Naive thymus-derived CD8-positive, alpha-beta T cell (primary cell): Measurements from ENCODE around the gene CNRIP1. TPM values are rescaled to one million over a fixed set of nuclear protein-coding genes. Genes with fewer than 3 reads are reported as not detected.

Source experiments
- ATAC-seq, 2 donors: fragments of 150-1000 bp; cut with Tn5 transposase in 1 of 2; sonication (Bioruptor Pico), chemical (Tn5 transposase) in 1 of 2; 1 replicate in 1 of 2; 2 replicates in 1 of 2; pipeline ENCODE4 v1.10.0; 2021; ENCODE audit warnings: mild to moderate bottlenecking in 2 of 2, moderate library complexity in 2 of 2
- POLR2A ChIA-PET: fragments of 350-600 bp; sonication (Branson Sonifier 250); formaldehyde crosslinking; loops from one replicate; lab custom pipeline; 2021; ENCODE audit warnings: antibody characterized with exemption; lab: Charles Lee
- DNase-seq, 10 donors: peaks; one replicate each; pipeline versions ENCODE4 v3.0.0 to v3.0.0-alpha.2; 2020 to 2022
- H3K27ac Mint-ChIP-seq, 10 donors: one replicate each; pipeline ENCODE4 v1.8.0; 2020 to 2022; ENCODE audit warnings: mild to moderate bottlenecking in 10 of 10, mixed read lengths in 10 of 10, moderate library complexity in 4 of 10, inconsistent platforms in 1 of 10
- H3K27me3 Mint-ChIP-seq, 5 donors: one replicate each; pipeline ENCODE4 v1.8.0; 2021 to 2022; ENCODE audit warnings: mixed read lengths in 5 of 5
- H3K36me3 Mint-ChIP-seq, 3 donors: one replicate each; pipeline ENCODE4 v1.8.0; 2020 to 2022; ENCODE audit warnings: mixed read lengths in 3 of 3, mild to moderate bottlenecking in 2 of 3, inconsistent platforms in 1 of 3
- H3K4me1 Mint-ChIP-seq, 4 donors: one replicate each; pipeline ENCODE4 v1.8.0; 2021 to 2022; ENCODE audit warnings: mixed read lengths in 4 of 4
- H3K4me3 Mint-ChIP-seq, 10 donors: one replicate each; pipeline ENCODE4 v1.8.0; 2020 to 2022; ENCODE audit warnings: mild to moderate bottlenecking in 10 of 10, mixed read lengths in 10 of 10, moderate library complexity in 6 of 10, inconsistent platforms in 1 of 10
- H3K9me3 Mint-ChIP-seq, 9 donors: one replicate each; pipeline ENCODE4 v1.8.0; 2020 to 2022; ENCODE audit warnings: mixed read lengths in 9 of 9, mild to moderate bottlenecking in 3 of 9, inconsistent platforms in 1 of 9, moderate library complexity in 1 of 9
- polyA plus RNA-seq, 3 donors: library from polyadenylated mRNA; unstranded; fragments of 300-500 nt; fragmentation: Illumina TruSeq; gene quantifications; one replicate each; pipeline ENCODE4 v1.2.3, GENCODE V29; 2021
- total RNA-seq, 8 experiments: library from RNA in 2 of 8; stranded (reverse) in 2 of 8; gene quantifications; one replicate each; pipeline ENCODE4 v1.2.3 and lab custom pipeline; 2021 to 2026

The CNRIP1 gene
- total and polyA plus RNA-seq, 5 experiments from 2014 or later = not detected

DNA sequence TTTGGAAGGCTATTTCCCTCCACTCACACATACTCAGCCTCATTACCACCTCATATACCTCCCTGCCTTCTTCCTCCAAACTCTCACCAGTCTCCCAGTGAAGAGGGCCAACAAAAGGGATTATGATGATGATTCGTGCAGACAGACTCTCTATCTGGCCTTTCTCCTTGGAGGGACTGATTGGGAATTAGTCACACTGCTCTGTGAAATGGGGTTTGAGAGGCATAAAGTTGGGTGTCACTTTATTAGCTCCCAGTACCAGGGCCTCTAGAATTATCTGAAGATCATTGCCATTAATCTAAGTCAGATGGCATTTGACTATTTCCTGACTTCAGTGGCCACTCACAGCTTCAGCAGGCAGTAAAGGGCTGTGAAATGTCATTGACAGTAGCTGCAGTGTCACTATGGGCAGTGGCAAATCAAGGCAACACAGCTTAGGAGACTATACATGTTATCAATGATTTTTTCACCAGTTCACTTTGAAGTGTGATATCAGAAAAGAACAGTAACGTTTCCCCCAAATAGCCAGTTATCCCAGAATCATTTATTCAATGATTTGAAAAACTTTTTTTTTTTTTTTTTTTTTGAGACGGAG, 17.4 kb downstream of the CNRIP1 start:
- no peaks in the 10 kb centered on the region for H3K9me3 Mint-ChIP-seq
- no peak overlapping the region for H3K4me3 Mint-ChIP-seq
- ATAC-seq (no peak), DNase-seq (no peak)
- H3K27ac Mint-ChIP-seq = no peak overlapping the region
- no peaks in the 10 kb centered on the region for H3K4me1 Mint-ChIP-seq
- no peaks in the 10 kb centered on the region for H3K36me3 Mint-ChIP-seq
- H3K27me3 Mint-ChIP-seq = peaks cover 3 to 21% (median 4%) of the 10 kb centered on the region in 5 donors
- POLR2A ChIA-PET = no interaction called here

DNA sequence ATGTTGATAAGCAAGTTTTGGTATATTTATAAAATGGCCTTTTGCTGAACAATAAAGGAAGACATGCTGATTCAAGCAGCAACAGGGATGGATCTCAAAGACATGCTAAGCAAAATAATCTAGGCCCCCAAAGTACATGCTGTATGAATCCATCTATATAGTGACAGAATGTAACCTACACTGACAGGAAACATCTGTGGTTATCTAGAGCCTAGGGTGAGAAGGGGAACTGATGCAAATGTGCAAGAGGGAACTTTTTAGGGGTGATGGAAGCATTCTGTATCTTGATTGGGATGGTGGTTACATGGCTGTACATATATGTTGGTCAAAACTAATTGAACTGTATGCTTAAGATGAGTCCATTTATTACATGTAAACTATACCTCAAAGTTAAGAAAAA, 24.2 kb downstream of the CNRIP1 start:
- no peak overlapping the region for H3K27ac Mint-ChIP-seq
- DNase-seq (no peak), ATAC-seq (no peak)
- H3K27me3 Mint-ChIP-seq = peaks cover 4 to 13% (median 7%) of the 10 kb centered on the region in 5 donors
- no peak overlapping the region for H3K4me3 Mint-ChIP-seq
- POLR2A ChIA-PET = no interaction called here
- H3K36me3 Mint-ChIP-seq = no peaks in the 10 kb centered on the region
- peaks cover 0 to 7% (median 0%) of the 10 kb centered on the region in 4 donors for H3K4me1 Mint-ChIP-seq
- no peaks in the 10 kb centered on the region for H3K9me3 Mint-ChIP-seq

DNA sequence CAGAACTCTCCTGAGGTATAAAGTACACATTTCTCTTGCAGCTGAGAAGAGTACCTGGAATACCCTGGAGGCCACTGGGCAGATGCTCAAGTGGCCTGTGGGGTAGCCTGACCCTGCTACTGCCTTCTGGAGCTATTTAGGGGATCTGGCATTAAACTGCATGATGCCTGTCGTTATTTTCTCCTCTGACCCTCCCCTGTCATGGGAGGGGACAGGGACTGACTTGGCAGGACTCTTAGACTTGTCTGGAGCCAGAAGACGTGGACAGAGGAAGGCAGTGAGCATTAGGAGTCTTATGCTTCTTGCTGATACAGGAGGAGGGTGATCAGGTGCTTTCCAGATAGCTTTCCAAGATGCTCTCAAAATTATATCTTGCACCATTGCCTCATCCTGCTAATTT, 24.8 kb downstream of the CNRIP1 start:
- H3K9me3 Mint-ChIP-seq = no peaks in the 10 kb centered on the region
- no peak for ATAC-seq
- H3K36me3 Mint-ChIP-seq = no peaks in the 10 kb centered on the region
- peaks cover 0 to 7% (median 0%) of the 10 kb centered on the region in 4 donors for H3K4me1 Mint-ChIP-seq
- no peak overlapping the region for H3K4me3 Mint-ChIP-seq
- POLR2A ChIA-PET = no interaction called here
- DNase-seq = no peak
- H3K27ac Mint-ChIP-seq = no peak overlapping the region
- H3K27me3 Mint-ChIP-seq = peaks cover 4 to 11% (median 7%) of the 10 kb centered on the region in 5 donors

DNA sequence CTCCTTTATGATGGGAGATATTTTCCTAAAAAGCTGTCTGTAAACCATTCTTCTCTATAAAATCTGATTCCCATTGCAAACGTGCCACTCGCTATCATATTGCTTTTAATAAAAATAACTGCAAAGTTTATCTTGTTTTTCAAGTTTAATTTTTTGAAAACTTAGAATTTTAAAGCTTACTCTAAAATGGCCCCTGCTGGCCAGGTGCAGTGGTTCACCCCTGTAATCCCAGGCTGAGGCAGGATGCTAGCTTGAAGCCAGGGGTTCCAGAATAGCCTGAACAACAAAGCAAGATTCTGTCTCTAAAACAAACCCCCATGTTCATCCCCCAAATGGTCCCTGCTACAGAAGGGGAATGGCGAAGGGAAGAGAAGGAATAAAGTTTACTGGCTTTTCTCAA, 25.6 kb downstream of the CNRIP1 start:
- H3K27ac Mint-ChIP-seq = no peak overlapping the region
- DNase-seq (no peak), ATAC-seq (no peak)
- H3K9me3 Mint-ChIP-seq = no peaks in the 10 kb centered on the region
- no peaks in the 10 kb centered on the region for H3K36me3 Mint-ChIP-seq
- H3K27me3 Mint-ChIP-seq = peaks cover 0 to 11% (median 7%) of the 10 kb centered on the region in 5 donors
- H3K4me3 Mint-ChIP-seq = no peak overlapping the region
- POLR2A ChIA-PET = no interaction called here
- H3K4me1 Mint-ChIP-seq = peaks cover 0 to 7% (median 0%) of the 10 kb centered on the region in 4 donors

DNA sequence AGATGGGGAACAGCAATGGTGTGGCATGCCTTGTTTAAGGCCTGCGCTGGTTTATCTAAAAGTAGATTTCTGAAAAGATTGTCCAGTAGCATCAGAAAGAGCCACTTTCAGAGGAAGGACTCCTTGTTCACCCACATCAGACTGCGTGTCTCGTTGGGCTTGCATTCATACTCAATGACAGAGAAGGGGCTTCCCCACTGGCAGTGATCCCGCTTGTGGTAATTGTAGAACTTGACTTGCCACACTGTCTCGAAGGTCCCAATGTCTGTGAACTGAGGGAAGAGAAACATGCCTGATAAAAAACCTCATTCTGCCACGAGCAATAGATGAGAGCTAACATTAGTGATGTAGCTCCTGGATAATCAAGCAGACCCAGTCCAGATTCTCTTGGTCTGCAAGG, 26.0 kb downstream of the CNRIP1 start:
- no peak for ATAC-seq
- H3K27ac Mint-ChIP-seq = no peak overlapping the region
- H3K27me3 Mint-ChIP-seq = peaks cover 2 to 11% (median 7%) of the 10 kb centered on the region in 5 donors

DNA sequence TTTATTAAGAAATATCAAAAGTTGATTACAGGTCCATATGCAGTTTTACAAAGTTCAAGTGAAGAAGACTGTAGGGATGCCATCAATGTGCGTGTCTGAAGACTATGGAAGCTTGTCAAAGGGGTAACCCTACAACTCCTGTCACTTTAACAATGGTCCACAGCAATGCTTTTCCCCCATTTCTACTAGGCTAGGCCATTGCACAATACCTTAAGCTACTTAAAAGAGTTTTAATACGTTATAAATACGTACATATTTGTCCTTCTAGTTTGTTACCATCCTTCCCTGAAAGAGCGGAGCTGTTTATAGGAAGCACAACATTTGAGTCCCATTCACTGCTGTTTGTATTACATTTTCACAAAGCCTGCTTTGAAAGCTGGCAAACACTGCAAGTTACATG, 26.7 kb downstream of the CNRIP1 start:
- no peak for ATAC-seq
- Mint-ChIP-seq H3K9me3 (no peaks in the 10 kb centered on the region), H3K36me3 (no peaks in the 10 kb centered on the region), H3K27me3 (peaks cover 2 to 11% (median 10%) of the 10 kb centered on the region in 5 donors), H3K4me1 (peaks cover 0 to 7% (median 0%) of the 10 kb centered on the region in 4 donors), H3K27ac (no peak overlapping the region), H3K4me3 (no peak overlapping the region)
- POLR2A ChIA-PET = no interaction called here
- DNase-seq = no peak

More for the DNA sequence above, 26.0 kb downstream of the CNRIP1 start:
- H3K4me1 Mint-ChIP-seq = peaks cover 0 to 7% (median 0%) of the 10 kb centered on the region in 4 donors
- no peak for DNase-seq
- H3K4me3 Mint-ChIP-seq = no peak overlapping the region
- POLR2A ChIA-PET = no interaction called here
- H3K9me3 Mint-ChIP-seq = no peaks in the 10 kb centered on the region
- no peaks in the 10 kb centered on the region for H3K36me3 Mint-ChIP-seq

DNA sequence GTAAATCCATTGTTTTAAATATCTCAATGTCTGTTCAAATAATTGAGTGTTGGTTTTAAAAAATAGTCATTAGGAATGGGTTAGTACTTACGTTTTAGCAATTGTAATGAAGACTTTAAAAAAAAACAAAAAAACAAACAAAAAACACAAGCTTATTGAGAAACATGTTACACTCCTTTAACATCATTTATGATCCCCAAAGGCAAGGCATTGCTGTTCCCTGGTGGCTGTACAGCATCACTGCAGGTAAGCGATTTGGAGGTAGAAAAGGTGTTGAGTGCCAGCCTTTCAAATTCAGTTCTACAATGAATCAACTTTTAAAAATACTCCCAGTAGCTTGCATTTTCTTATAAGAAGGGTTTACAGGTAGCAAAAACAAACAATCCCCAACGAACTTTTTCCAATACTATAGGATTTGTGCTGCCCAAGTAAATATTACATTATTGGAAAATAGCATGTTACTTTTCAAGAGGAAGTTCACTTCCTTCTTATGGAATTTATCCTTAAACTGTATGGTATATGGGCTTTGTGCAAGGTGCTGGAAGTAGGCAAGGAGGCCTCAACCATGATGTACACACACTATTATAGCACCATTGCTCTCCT, 27.5 kb downstream of the CNRIP1 start:
- POLR2A ChIA-PET = interaction anchor here (0.7 kb wide), 1 partner anchor 139 kb away, joined by 5 read pairs; no protein-coding TSS in a partner anchor
- Mint-ChIP-seq H3K9me3 (no peaks in the 10 kb centered on the region), H3K27ac (no peak overlapping the region), H3K36me3 (no peaks in the 10 kb centered on the region), H3K4me3 (no peak overlapping the region), H3K4me1 (peaks cover 0 to 7% (median 0%) of the 10 kb centered on the region in 4 donors), H3K27me3 (peaks cover 2 to 18% (median 11%) of the 10 kb centered on the region in 5 donors)
- DNase-seq (peak in 5 of 10 donors; percentile 4 to 25 (median 7)), ATAC-seq (no peak)

DNA sequence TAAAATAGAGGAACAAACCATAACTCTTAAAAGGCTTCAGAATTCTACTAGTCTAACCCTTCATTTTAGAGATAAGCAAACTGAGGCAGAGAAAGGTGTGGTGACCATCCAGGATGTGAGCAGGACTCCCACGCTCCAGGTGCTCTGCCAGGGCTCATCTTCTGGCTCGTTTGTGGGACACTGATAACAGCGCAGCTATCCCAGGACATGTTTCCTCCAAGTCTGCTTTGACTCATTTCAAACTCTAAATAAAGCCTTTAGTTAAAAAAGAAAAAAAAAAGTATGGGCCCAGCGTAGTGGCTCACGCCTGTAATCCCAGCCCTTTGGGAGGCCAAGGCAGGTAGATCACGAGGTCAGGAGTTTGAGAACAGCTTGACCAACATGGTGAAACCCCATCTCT, 28.4 kb downstream of the CNRIP1 start:
- DNase-seq (no peak), ATAC-seq (no peak)
- Mint-ChIP-seq H3K27me3 (peaks cover 2 to 19% (median 11%) of the 10 kb centered on the region in 5 donors), H3K27ac (no peak overlapping the region), H3K9me3 (no peaks in the 10 kb centered on the region), H3K4me3 (no peak overlapping the region), H3K4me1 (peaks cover 0 to 7% (median 0%) of the 10 kb centered on the region in 4 donors), H3K36me3 (no peaks in the 10 kb centered on the region)
- POLR2A ChIA-PET = interaction anchor here (0.7 kb wide), 1 partner anchor 549 kb away, joined by 5 read pairs; no protein-coding TSS in a partner anchor

DNA sequence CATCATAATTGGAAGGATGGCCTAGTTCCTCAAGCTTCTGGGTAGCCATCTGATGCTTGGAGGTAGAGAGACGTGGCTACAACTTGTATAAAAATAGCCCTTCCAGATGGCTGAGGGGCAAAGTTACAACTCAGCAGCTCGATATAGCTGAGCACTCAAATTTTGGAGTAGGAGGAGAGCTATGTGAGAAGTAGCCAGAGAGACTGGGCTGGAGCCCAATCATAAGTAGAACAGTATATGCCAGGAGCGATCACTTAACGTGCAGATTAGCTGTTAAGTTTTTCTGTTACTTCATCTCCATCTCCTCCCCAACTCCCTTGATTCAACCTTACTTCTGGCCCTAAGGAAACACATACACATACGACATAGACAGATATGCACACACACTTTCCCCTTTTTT, 28.8 kb downstream of the CNRIP1 start:
- POLR2A ChIA-PET = interaction anchor here (0.7 kb wide), 1 partner anchor 549 kb away, joined by 5 read pairs; no protein-coding TSS in a partner anchor
- no peak overlapping the region for H3K27ac Mint-ChIP-seq
- no peaks in the 10 kb centered on the region for H3K9me3 Mint-ChIP-seq
- no peak overlapping the region for H3K4me3 Mint-ChIP-seq
- H3K36me3 Mint-ChIP-seq = no peaks in the 10 kb centered on the region
- H3K4me1 Mint-ChIP-seq = peaks cover 0 to 7% (median 0%) of the 10 kb centered on the region in 4 donors
- DNase-seq (no peak), ATAC-seq (no peak)
- H3K27me3 Mint-ChIP-seq = peaks cover 2 to 22% (median 11%) of the 10 kb centered on the region in 5 donors

DNA sequence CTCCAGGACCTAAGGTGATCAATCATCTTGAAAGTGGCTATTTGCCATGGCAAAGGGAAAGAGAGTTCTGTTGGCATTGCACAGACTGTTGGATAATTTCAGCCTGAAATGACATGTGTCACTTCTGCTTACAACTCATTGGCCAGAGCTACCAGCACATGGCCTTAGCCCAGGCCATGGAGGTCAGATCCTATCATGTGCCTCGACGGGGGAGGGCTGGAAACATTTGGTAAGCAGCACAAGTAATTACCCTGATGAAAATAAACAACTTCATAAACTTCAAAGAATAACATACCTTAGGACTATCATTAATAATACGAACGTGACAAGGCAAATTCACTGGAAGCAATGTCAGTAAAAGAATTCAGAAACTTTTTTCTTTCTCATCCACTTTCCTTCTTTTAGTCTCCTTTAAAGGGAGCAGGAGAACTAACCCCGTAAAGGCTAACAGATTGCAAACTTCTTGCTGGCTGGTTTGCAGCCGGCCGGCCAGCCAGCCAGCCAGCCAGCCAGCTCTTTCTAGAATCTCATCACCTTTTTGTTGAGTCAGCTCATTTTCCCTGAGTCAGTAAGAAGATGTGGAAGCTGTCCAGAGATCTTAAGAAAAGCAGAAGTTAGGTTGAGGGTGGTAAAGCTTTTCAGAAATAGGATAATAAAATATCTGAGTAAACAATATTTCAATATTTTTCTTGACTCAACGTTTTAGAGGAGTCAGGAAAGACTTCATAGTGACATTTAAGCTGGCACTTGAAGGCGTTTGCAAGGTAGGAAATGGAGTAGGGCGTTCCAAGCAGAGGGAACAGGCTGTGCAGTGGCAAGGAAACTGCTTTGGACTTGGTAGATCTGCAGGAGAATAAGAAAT, 31.9 kb downstream of the CNRIP1 start:
- Mint-ChIP-seq H3K27me3 (peaks cover 3 to 41% (median 15%) of the 10 kb centered on the region in 5 donors), H3K4me3 (no peak overlapping the region), H3K27ac (no peak overlapping the region), H3K4me1 (no peaks in the 10 kb centered on the region), H3K36me3 (no peaks in the 10 kb centered on the region), H3K9me3 (no peaks in the 10 kb centered on the region)
- no peak for DNase-seq
- POLR2A ChIA-PET = no interaction called here
- ATAC-seq = no peak

DNA sequence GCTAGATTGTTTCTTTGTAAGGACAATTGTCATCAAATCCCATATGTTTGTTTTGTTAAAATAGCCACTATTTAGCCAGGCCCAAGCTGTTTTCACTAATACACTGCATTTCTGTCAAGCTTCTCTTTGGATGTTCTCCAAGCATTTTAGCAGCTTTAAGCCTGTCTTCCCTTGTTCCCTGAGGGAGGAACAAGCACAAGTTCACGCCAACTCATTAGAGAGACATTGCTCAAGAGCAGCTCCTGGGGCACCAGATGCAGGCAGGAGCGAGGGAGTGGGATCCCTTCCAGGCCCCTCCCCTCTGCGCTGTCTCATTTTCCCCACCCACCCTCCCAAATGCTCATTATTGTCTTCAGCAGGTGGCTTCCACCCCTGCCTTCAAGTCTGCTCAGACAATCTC, 34.9 kb downstream of the CNRIP1 start:
- POLR2A ChIA-PET = interaction anchor here (0.7 kb wide), 2 partner anchors 31 to 41 kb away, joined by 3 read pairs; no protein-coding TSS in a partner anchor
- ATAC-seq = no peak
- no peaks in the 10 kb centered on the region for H3K4me1 Mint-ChIP-seq
- H3K27me3 Mint-ChIP-seq = peaks cover 8 to 41% (median 8%) of the 10 kb centered on the region in 5 donors
- H3K36me3 Mint-ChIP-seq = no peaks in the 10 kb centered on the region
- no peaks in the 10 kb centered on the region for H3K9me3 Mint-ChIP-seq
- DNase-seq = no peak
- H3K4me3 Mint-ChIP-seq = no peak overlapping the region
- no peak overlapping the region for H3K27ac Mint-ChIP-seq

DNA sequence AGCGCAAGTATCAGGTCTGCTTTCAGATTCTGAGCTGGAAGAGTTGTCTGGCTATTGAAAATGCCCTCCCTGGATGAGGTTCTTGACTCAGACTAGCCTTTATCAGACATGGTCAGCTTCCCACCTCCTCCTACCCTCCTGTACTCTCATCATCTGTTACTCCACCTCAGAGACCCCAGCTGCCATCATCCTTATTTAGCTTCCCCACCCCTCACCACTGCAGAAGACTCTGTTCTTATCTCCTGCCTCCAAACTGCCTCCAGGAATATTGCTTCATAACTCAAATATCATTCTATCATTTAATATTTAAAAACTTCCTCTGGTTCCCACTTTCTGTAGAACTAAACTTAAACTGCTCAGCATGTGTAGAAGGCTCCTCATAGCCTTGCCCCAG, 36.3 kb downstream of the CNRIP1 start:
- ATAC-seq (no peak), DNase-seq (no peak)
- no peaks in the 10 kb centered on the region for H3K4me1 Mint-ChIP-seq
- POLR2A ChIA-PET = interaction anchor here (1.3 to 1.5 kb wide), 2 partner anchors 31 to 88 kb away, joined by 3 read pairs; partner anchors contain the start of gene PPP3R1
- no peaks in the 10 kb centered on the region for H3K36me3 Mint-ChIP-seq
- H3K4me3 Mint-ChIP-seq = no peak overlapping the region
- H3K27me3 Mint-ChIP-seq = peaks cover 6 to 36% (median 8%) of the 10 kb centered on the region in 5 donors
- H3K27ac Mint-ChIP-seq = peak overlapping the region in 2 of 10 donors; percentile 23 to 50
- no peaks in the 10 kb centered on the region for H3K9me3 Mint-ChIP-seq
